Measurements from ENCODE around the gene ZNF165. TPM values are rescaled to one million over a fixed set of nuclear protein-coding genes. Genes with fewer than 3 reads are reported as not detected.
A peak's percentile ranks its signal among the peaks of the same experiment; 100 is the strongest.

ZNF165 gene
- total and polyA plus RNA-seq, 2 of the 13 experiments (the other 11 are each of a cell fraction or from before 2014, with no cell fraction given) = 0.58 to 8.6 TPM

GRCh38 chr6:28080631-28081485 is 490 bp downstream of the ZNF165 start (continued):
- TF ChIP-seq STAT6 (CRISPR knock-in tag; IDR thresholded peaks at IDR 0.05; ENCODE audit: borderline replicate concordance) = peak; percentile 79; the same call in 1 of the 2 replicates
- peak; percentile 82 for TF ChIP-seq PATZ1 (CRISPR knock-in tag; IDR thresholded peaks at IDR 0.05)
- TF ChIP-seq FOXO4 (CRISPR knock-in tag; conservative IDR thresholded peaks at IDR 0.05) = 0 out of 2 replicates have a peak, but pooled peaks have one; percentile 86
- peak; percentile 89 for TF ChIP-seq SRF (IDR thresholded peaks at IDR 0.05; ENCODE audit: low read depth, low read length)
- TF ChIP-seq RBM39 (IDR thresholded peaks at IDR 0.05; ENCODE audit: low read depth, low read length, poor library complexity, severe bottlenecking) = peak; percentile 50
- TF ChIP-seq SIN3B (IDR thresholded peaks at IDR 0.05; ENCODE audit: low read length) = peak; percentile 98
- peak; percentile 63; the same call in 1 of the 2 replicates for TF ChIP-seq ZNF607 (CRISPR knock-in tag; IDR thresholded peaks at IDR 0.05; ENCODE audit: borderline replicate concordance)
- TF ChIP-seq IKZF5 (CRISPR knock-in tag; IDR thresholded peaks at IDR 0.05) = peak; percentile 94; the same call in 1 of the 2 replicates
- peak; percentile 71 for TF ChIP-seq IKZF4 (CRISPR knock-in tag; IDR thresholded peaks at IDR 0.05; ENCODE audit: borderline replicate concordance, low read depth, not compliant biosample characterization)
- no peak for TF ChIP-seq MZF1 (CRISPR knock-in tag; IDR thresholded peaks at IDR 0.05; ENCODE audit: borderline replicate concordance)
- peak; percentile 86; the same call in 1 of the 2 replicates for TF ChIP-seq ZBTB44 (CRISPR knock-in tag; IDR thresholded peaks at IDR 0.05)
- TF ChIP-seq ERF (CRISPR knock-in tag; IDR thresholded peaks at IDR 0.05) = peak; percentile 89
- 0 out of 2 replicates have a peak, but pooled peaks have one; percentile 53 for TF ChIP-seq PPARG (CRISPR knock-in tag; conservative IDR thresholded peaks at IDR 0.05)
- peak; percentile 59; the same call in 1 of the 2 replicates for TF ChIP-seq HNF4G (IDR thresholded peaks at IDR 0.05; ENCODE audit: borderline replicate concordance, low read depth, low read length)
- peak; percentile 61; the same call in 1 of the 2 replicates for TF ChIP-seq HNF4G (CRISPR knock-in tag; IDR thresholded peaks at IDR 0.05; ENCODE audit: borderline replicate concordance, low read depth)
- TF ChIP-seq DBP (CRISPR knock-in tag; IDR thresholded peaks at IDR 0.05; ENCODE audit: not compliant biosample characterization) = peak; percentile 84

Measured in HepG2 (cell line).